ENCODE data around the gene FOXP1.

GRCh38 chr3:71067977-71068654 is 515.4 kb downstream of the FOXP1 start:
- TF ChIP-seq, protein P1, sequence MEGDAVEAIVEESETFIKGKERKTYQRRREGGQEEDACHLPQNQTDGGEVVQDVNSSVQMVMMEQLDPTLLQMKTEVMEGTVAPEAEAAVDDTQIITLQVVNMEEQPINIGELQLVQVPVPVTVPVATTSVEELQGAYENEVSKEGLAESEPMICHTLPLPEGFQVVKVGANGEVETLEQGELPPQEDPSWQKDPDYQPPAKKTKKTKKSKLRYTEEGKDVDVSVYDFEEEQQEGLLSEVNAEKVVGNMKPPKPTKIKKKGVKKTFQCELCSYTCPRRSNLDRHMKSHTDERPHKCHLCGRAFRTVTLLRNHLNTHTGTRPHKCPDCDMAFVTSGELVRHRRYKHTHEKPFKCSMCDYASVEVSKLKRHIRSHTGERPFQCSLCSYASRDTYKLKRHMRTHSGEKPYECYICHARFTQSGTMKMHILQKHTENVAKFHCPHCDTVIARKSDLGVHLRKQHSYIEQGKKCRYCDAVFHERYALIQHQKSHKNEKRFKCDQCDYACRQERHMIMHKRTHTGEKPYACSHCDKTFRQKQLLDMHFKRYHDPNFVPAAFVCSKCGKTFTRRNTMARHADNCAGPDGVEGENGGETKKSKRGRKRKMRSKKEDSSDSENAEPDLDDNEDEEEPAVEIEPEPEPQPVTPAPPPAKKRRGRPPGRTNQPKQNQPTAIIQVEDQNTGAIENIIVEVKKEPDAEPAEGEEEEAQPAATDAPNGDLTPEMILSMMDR (IDR thresholded peaks at IDR 0.05) = no peak
- TF ChIP-seq POLR2A (IDR thresholded peaks at IDR 0.05) = no peak

All from uterus (tissue), 2 donors.